Neural cell (in vitro differentiated cells): Measurements from ENCODE around the gene STPG4.

Experiments used
- EP300 ChIP-seq: fragments of 450-650 bp; conservative IDR thresholded peaks from 2 replicates; pipeline ENCODE4 v1.6.1; 2014; ENCODE audit warnings: antibody characterized with exemption, mild to moderate bottlenecking, moderate library complexity; ENCODE audit not compliant: poor library complexity, severe bottlenecking
- EZH2 ChIP-seq: fragments of 200-600, 300-800 bp; shearing (Covaris generic), sonication (generic); IDR thresholded peaks from 2 replicates; pipeline ENCODE4 v1.6.1; 2014; ENCODE audit warnings: antibody characterized with exemption, low read length, borderline replicate concordance, mild to moderate bottlenecking; ENCODE audit not compliant: insufficient read depth, poor library complexity, severe bottlenecking
- POLR2AphosphoS5 ChIP-seq: IDR thresholded peaks from 2 replicates; pipeline ENCODE4 v1.6.1; 2012
- RAD21 ChIP-seq: fragments of 450-650 bp; conservative IDR thresholded peaks from 2 replicates; pipeline ENCODE4 v1.6.1; 2014; ENCODE audit warnings: antibody characterized with exemption, mild to moderate bottlenecking, moderate library complexity
- SMC3 ChIP-seq: fragments of 450-650 bp; conservative IDR thresholded peaks from 2 replicates; pipeline ENCODE4 v1.6.1; 2014; ENCODE audit warnings: antibody characterized with exemption, mild to moderate bottlenecking, moderate library complexity; ENCODE audit not compliant: poor library complexity
- TF ChIP-seq, protein P1 (sequence below): fragments of 450-650 bp; IDR thresholded peaks from 2 replicates; pipeline ENCODE4 v1.5.1; 2014; ENCODE audit warnings: antibody characterized with exemption, mild to moderate bottlenecking, moderate library complexity; ENCODE audit not compliant: poor library complexity, severe bottlenecking

GRCh38 chr2:47174733-47175361, 19.7 kb upstream of the STPG4 start:
- TF ChIP-seq, protein P1, sequence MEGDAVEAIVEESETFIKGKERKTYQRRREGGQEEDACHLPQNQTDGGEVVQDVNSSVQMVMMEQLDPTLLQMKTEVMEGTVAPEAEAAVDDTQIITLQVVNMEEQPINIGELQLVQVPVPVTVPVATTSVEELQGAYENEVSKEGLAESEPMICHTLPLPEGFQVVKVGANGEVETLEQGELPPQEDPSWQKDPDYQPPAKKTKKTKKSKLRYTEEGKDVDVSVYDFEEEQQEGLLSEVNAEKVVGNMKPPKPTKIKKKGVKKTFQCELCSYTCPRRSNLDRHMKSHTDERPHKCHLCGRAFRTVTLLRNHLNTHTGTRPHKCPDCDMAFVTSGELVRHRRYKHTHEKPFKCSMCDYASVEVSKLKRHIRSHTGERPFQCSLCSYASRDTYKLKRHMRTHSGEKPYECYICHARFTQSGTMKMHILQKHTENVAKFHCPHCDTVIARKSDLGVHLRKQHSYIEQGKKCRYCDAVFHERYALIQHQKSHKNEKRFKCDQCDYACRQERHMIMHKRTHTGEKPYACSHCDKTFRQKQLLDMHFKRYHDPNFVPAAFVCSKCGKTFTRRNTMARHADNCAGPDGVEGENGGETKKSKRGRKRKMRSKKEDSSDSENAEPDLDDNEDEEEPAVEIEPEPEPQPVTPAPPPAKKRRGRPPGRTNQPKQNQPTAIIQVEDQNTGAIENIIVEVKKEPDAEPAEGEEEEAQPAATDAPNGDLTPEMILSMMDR = no peak
- no peak for TF ChIP-seq SMC3
- no peak for TF ChIP-seq EZH2
- no peak for TF ChIP-seq RAD21
- peak; percentile 31 for TF ChIP-seq POLR2AphosphoS5
- TF ChIP-seq EP300 = no peak
